ENCODE measurements around the gene USP37. TPM values are rescaled to one million over a fixed set of nuclear protein-coding genes. Genes with fewer than 3 reads are reported as not detected.

Gene USP37
- total RNA-seq, 1 donor from 2014 or later: 12.7 TPM

DNA sequence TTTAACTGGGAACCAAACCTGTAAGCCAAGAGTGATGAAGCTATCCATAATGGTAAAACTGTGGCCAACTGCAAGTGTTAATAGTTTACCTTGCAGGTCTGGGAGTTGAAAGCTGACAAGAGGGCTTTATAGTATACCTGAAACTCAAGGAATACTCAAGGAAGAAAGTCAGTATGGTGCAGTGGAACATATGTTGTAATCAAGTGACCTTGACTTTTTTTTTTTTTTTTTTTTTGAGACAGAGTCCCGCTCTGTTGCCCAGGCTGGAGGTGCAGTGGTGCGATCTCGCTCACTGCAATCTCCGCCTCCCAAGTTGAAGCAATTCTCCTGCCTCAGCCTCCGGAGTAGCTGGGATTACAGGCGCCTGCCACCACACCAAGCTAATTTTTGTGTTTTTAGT, 121.6 kb downstream of the USP37 start:
- Mint-ChIP-seq H3K27ac (ENCODE audit: unreplicated experiment) (no peak overlapping the region), H3K9me3 (ENCODE audit: unreplicated experiment) (no peaks in the 10 kb centered on the region), H3K36me3 (ENCODE audit: unreplicated experiment) (no peaks in the 10 kb centered on the region), H3K27me3 (ENCODE audit: unreplicated experiment) (no peaks in the 10 kb centered on the region), H3K4me1 (ENCODE audit: low read depth, unreplicated experiment) (no peaks in the 10 kb centered on the region), H3K4me3 (ENCODE audit: unreplicated experiment) (no peak overlapping the region)
- TF ChIP-seq, protein P1, sequence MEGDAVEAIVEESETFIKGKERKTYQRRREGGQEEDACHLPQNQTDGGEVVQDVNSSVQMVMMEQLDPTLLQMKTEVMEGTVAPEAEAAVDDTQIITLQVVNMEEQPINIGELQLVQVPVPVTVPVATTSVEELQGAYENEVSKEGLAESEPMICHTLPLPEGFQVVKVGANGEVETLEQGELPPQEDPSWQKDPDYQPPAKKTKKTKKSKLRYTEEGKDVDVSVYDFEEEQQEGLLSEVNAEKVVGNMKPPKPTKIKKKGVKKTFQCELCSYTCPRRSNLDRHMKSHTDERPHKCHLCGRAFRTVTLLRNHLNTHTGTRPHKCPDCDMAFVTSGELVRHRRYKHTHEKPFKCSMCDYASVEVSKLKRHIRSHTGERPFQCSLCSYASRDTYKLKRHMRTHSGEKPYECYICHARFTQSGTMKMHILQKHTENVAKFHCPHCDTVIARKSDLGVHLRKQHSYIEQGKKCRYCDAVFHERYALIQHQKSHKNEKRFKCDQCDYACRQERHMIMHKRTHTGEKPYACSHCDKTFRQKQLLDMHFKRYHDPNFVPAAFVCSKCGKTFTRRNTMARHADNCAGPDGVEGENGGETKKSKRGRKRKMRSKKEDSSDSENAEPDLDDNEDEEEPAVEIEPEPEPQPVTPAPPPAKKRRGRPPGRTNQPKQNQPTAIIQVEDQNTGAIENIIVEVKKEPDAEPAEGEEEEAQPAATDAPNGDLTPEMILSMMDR (IDR thresholded peaks at IDR 0.05; ENCODE audit: partially characterized antibody, unreplicated experiment): no peak
- no peak for DNase-seq

DNA sequence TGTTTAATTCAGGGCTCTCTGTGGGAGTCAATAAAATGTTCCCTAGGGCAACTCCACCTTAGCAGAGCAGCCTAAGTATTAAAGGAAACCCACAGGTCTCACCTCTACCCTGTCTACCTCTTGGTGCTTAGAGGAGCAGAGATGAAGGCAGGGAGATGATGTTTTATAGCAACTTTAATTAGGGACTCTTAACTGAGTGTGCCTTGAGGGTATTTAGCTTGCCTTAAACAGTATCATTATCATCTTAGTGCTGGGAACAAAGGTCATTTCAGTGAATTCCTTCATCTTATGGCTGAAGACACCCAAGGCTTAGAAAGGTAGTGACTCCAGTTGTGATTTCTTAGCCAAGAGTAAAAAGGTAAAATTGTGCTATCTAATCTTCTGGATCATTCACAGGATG, 122.5 kb downstream of the USP37 start:
- H3K27ac Mint-ChIP-seq (ENCODE audit: unreplicated experiment): no peak overlapping the region
- H3K36me3 Mint-ChIP-seq (ENCODE audit: unreplicated experiment): no peaks in the 10 kb centered on the region
- no peaks in the 10 kb centered on the region for H3K4me1 Mint-ChIP-seq (ENCODE audit: low read depth, unreplicated experiment)
- DNase-seq: no peak
- peaks cover 1% of the 10 kb centered on the region for H3K9me3 Mint-ChIP-seq (ENCODE audit: unreplicated experiment)
- H3K27me3 Mint-ChIP-seq (ENCODE audit: unreplicated experiment): no peaks in the 10 kb centered on the region
- TF ChIP-seq, protein P1 (IDR thresholded peaks at IDR 0.05; ENCODE audit: partially characterized antibody, unreplicated experiment): no peak
- no peak overlapping the region for H3K4me3 Mint-ChIP-seq (ENCODE audit: unreplicated experiment)

DNA sequence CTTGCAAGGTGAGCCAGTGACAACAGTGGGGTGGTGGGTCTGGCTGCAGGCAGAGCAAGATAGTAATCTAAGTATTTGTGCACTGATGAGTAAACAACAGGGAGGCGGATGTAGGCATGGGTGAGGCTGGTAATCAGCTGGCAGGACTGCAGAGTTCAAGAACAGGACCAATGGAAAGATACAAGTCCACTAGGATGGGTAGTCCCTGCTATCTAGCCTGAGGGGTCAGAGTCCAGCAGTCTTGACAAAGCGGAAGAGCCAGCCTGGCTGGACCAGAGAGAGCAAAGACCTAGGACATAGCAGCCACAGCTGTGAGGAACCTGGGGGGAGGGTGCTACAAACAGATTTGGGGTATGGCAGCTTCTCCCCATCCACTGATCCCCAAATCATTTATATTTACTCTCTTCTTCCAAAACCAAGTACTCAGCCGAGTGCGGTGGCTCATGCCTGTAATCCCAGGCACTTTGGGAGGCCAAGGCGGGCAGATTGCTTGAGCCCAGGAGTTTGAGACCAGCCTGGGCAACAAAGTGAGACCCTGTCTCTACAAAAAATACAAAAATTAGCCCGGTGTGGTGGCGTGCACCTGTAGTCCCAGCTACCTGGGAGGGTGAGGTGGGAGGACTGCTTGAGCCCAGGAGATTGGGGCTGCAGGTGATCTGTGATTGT, 123.3 kb downstream of the USP37 start:
- H3K36me3 Mint-ChIP-seq (ENCODE audit: unreplicated experiment): no peaks in the 10 kb centered on the region

DNA sequence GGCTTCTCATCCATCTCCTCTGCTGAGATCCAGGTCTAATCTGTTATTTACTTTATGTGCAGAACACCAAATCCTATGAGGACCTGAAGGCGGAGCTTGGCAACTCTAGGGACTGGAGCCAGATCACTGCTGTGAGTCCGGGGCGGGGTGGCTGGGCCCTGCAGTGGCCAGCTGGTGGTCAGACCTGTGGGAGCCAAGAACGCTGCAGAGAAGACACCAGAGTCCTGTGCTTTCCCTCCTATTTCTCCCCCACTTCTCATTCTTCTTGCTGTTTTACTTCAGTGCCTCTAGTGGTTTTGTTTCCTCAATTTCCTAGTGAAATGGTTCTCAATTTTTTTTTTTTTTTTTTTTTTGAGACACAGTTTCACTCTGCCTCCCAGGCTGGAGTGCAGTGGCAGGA, 129.6 kb downstream of the USP37 start:
- TF ChIP-seq, protein P1 (IDR thresholded peaks at IDR 0.05; ENCODE audit: partially characterized antibody, unreplicated experiment): no peak
- H3K4me1 Mint-ChIP-seq (ENCODE audit: low read depth, unreplicated experiment): no peaks in the 10 kb centered on the region
- DNase-seq: no peak
- no peaks in the 10 kb centered on the region for H3K27me3 Mint-ChIP-seq (ENCODE audit: unreplicated experiment)
- H3K9me3 Mint-ChIP-seq (ENCODE audit: unreplicated experiment): peaks cover 3% of the 10 kb centered on the region
- H3K27ac Mint-ChIP-seq (ENCODE audit: unreplicated experiment): no peak overlapping the region
- no peak overlapping the region for H3K4me3 Mint-ChIP-seq (ENCODE audit: unreplicated experiment)
- H3K36me3 Mint-ChIP-seq (ENCODE audit: unreplicated experiment): no peaks in the 10 kb centered on the region

More for the DNA sequence above, 123.3 kb downstream of the USP37 start:
- H3K27ac Mint-ChIP-seq (ENCODE audit: unreplicated experiment): no peak overlapping the region
- H3K27me3 Mint-ChIP-seq (ENCODE audit: unreplicated experiment): no peaks in the 10 kb centered on the region
- TF ChIP-seq, protein P1 (IDR thresholded peaks at IDR 0.05; ENCODE audit: partially characterized antibody, unreplicated experiment): no peak
- no peak overlapping the region for H3K4me3 Mint-ChIP-seq (ENCODE audit: unreplicated experiment)
- H3K9me3 Mint-ChIP-seq (ENCODE audit: unreplicated experiment): peaks cover 1% of the 10 kb centered on the region
- H3K4me1 Mint-ChIP-seq (ENCODE audit: low read depth, unreplicated experiment): no peaks in the 10 kb centered on the region
- DNase-seq: no peak

DNA sequence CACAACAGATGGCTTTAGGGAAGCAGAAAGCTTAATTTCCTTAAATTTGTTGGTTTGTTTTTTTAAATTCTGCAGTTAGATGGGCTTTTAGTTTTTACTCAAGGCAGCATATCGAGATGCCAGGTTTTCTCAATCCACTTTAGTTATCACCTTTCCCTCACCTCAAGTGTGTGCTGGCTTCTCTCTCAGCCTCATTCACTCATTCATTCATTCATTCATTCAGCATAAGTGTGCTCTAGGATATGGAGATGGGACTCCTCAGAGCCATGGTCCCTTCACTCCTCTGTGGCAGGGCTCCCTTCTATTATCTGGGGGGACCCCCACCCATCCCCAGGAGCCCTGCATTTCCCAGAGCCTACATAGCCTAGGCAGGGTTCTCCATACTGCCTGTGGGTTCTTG, 130.2 kb downstream of the USP37 start:
- no peaks in the 10 kb centered on the region for H3K4me1 Mint-ChIP-seq (ENCODE audit: low read depth, unreplicated experiment)

More for the DNA sequence above, 130.2 kb downstream of the USP37 start:
- Mint-ChIP-seq H3K4me3 (ENCODE audit: unreplicated experiment) (no peak overlapping the region), H3K36me3 (ENCODE audit: unreplicated experiment) (no peaks in the 10 kb centered on the region), H3K9me3 (ENCODE audit: unreplicated experiment) (peaks cover 3% of the 10 kb centered on the region), H3K27me3 (ENCODE audit: unreplicated experiment) (no peaks in the 10 kb centered on the region), H3K27ac (ENCODE audit: unreplicated experiment) (no peak overlapping the region)
- DNase-seq: no peak
- TF ChIP-seq, protein P1 (IDR thresholded peaks at IDR 0.05; ENCODE audit: partially characterized antibody, unreplicated experiment): no peak
